ENCODE measurements around the gene ZBTB17. TPM values are rescaled to one million over a fixed set of nuclear protein-coding genes. Genes with fewer than 3 reads are reported as not detected.

ZBTB17 gene
- total and polyA plus RNA-seq, 9 of the 15 experiments (the other 6 are each of a cell fraction or from before 2014, with no cell fraction given): 1.1 to 53.4 (median 29.6) TPM

- TF ChIP-seq, protein P1, sequence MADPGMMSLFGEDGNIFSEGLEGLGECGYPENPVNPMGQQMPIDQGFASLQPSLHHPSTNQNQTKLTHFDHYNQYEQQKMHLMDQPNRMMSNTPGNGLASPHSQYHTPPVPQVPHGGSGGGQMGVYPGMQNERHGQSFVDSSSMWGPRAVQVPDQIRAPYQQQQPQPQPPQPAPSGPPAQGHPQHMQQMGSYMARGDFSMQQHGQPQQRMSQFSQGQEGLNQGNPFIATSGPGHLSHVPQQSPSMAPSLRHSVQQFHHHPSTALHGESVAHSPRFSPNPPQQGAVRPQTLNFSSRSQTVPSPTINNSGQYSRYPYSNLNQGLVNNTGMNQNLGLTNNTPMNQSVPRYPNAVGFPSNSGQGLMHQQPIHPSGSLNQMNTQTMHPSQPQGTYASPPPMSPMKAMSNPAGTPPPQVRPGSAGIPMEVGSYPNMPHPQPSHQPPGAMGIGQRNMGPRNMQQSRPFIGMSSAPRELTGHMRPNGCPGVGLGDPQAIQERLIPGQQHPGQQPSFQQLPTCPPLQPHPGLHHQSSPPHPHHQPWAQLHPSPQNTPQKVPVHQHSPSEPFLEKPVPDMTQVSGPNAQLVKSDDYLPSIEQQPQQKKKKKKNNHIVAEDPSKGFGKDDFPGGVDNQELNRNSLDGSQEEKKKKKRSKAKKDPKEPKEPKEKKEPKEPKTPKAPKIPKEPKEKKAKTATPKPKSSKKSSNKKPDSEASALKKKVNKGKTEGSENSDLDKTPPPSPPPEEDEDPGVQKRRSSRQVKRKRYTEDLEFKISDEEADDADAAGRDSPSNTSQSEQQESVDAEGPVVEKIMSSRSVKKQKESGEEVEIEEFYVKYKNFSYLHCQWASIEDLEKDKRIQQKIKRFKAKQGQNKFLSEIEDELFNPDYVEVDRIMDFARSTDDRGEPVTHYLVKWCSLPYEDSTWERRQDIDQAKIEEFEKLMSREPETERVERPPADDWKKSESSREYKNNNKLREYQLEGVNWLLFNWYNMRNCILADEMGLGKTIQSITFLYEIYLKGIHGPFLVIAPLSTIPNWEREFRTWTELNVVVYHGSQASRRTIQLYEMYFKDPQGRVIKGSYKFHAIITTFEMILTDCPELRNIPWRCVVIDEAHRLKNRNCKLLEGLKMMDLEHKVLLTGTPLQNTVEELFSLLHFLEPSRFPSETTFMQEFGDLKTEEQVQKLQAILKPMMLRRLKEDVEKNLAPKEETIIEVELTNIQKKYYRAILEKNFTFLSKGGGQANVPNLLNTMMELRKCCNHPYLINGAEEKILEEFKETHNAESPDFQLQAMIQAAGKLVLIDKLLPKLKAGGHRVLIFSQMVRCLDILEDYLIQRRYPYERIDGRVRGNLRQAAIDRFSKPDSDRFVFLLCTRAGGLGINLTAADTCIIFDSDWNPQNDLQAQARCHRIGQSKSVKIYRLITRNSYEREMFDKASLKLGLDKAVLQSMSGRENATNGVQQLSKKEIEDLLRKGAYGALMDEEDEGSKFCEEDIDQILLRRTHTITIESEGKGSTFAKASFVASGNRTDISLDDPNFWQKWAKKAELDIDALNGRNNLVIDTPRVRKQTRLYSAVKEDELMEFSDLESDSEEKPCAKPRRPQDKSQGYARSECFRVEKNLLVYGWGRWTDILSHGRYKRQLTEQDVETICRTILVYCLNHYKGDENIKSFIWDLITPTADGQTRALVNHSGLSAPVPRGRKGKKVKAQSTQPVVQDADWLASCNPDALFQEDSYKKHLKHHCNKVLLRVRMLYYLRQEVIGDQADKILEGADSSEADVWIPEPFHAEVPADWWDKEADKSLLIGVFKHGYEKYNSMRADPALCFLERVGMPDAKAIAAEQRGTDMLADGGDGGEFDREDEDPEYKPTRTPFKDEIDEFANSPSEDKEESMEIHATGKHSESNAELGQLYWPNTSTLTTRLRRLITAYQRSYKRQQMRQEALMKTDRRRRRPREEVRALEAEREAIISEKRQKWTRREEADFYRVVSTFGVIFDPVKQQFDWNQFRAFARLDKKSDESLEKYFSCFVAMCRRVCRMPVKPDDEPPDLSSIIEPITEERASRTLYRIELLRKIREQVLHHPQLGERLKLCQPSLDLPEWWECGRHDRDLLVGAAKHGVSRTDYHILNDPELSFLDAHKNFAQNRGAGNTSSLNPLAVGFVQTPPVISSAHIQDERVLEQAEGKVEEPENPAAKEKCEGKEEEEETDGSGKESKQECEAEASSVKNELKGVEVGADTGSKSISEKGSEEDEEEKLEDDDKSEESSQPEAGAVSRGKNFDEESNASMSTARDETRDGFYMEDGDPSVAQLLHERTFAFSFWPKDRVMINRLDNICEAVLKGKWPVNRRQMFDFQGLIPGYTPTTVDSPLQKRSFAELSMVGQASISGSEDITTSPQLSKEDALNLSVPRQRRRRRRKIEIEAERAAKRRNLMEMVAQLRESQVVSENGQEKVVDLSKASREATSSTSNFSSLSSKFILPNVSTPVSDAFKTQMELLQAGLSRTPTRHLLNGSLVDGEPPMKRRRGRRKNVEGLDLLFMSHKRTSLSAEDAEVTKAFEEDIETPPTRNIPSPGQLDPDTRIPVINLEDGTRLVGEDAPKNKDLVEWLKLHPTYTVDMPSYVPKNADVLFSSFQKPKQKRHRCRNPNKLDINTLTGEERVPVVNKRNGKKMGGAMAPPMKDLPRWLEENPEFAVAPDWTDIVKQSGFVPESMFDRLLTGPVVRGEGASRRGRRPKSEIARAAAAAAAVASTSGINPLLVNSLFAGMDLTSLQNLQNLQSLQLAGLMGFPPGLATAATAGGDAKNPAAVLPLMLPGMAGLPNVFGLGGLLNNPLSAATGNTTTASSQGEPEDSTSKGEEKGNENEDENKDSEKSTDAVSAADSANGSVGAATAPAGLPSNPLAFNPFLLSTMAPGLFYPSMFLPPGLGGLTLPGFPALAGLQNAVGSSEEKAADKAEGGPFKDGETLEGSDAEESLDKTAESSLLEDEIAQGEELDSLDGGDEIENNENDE (IDR thresholded peaks at IDR 0.05; ENCODE audit: low read depth, low read length): no peak
- TF ChIP-seq ZBTB9 (CRISPR knock-in tag; IDR thresholded peaks at IDR 0.05): no peak
- TF ChIP-seq PRPF4 (IDR thresholded peaks at IDR 0.05; ENCODE audit: insufficient read depth, low read depth, low read length, poor library complexity, severe bottlenecking): no peak
- no peak for TF ChIP-seq BACH1 (tag; IDR thresholded peaks at IDR 0.05)
- no peak for TF ChIP-seq MCM2 (IDR thresholded peaks at IDR 0.05; ENCODE audit: low read depth)
- no peak for TF ChIP-seq DIDO1 (tag; IDR thresholded peaks at IDR 0.05; ENCODE audit: low read depth)
- no peak for TF ChIP-seq RBM22 (IDR thresholded peaks at IDR 0.05; ENCODE audit: low read depth, low read length, poor library complexity, severe bottlenecking)
- TF ChIP-seq NFE2 (IDR thresholded peaks at IDR 0.05; ENCODE audit: low read depth): no peak
- TF ChIP-seq, protein P2, sequence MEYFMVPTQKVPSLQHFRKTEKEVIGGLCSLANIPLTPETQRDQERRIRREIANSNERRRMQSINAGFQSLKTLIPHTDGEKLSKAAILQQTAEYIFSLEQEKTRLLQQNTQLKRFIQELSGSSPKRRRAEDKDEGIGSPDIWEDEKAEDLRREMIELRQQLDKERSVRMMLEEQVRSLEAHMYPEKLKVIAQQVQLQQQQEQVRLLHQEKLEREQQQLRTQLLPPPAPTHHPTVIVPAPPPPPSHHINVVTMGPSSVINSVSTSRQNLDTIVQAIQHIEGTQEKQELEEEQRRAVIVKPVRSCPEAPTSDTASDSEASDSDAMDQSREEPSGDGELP (CRISPR knock-in tag; IDR thresholded peaks at IDR 0.05; ENCODE audit: borderline replicate concordance): peak; percentile 71
- TF ChIP-seq KLF10 (CRISPR knock-in tag; IDR thresholded peaks at IDR 0.05): no peak
- no peak for TF ChIP-seq DMBX1 (CRISPR knock-in tag; IDR thresholded peaks at IDR 0.05; ENCODE audit: borderline replicate concordance)
- TF ChIP-seq EP300 (IDR thresholded peaks at IDR 0.05; ENCODE audit: low read length): no peak
- no peak for TF ChIP-seq MCM5 (IDR thresholded peaks at IDR 0.05; ENCODE audit: low read depth)
- TF ChIP-seq TFAM (CRISPR knock-in tag; conservative IDR thresholded peaks at IDR 0.05): no peak
- no peak for TF ChIP-seq TCF7L2 (IDR thresholded peaks at IDR 0.05; ENCODE audit: low read depth, low read length)
These were observed 18.9 kb upstream of the ZBTB17 start (continued) for GRCh38 chr1:15994590-15995351.

Measured in K562 (cell line).